ENCODE measurements around the gene ERF. TPM values are rescaled to one million over a fixed set of nuclear protein-coding genes. Genes with fewer than 3 reads are reported as not detected.

The ERF gene
- total RNA-seq, 1 experiment from 2014 or later = 96.1 TPM

GRCh38 chr19:42288387-42288786 is 33.5 kb upstream of the ERF start:
- H3K27ac ChIP-seq (ENCODE audit: low read depth, low read length) = no peak overlapping the region
- POLR2A ChIA-PET = interaction anchor here (0.6 kb wide), 1 partner anchor 30 kb away, joined by 6 read pairs; no protein-coding TSS in a partner anchor
- RAD21 ChIA-PET (ENCODE audit: low non-redundant PET in 1 of 2, low total read pairs in 2 of 2, uncharacterized antibody in 2 of 2, unreplicated experiment in 2 of 2) = interaction anchor here in 1 of 2 experiments (1.4 kb wide), 1 partner anchor 42 kb away, joined by 3 read pairs; no protein-coding TSS in a partner anchor
- CTCF ChIA-PET = interaction anchor here (4.2 kb wide), 1 partner anchor 43 kb away, joined by 17 read pairs; no protein-coding TSS in a partner anchor
- no peaks in the 10 kb centered on the region for H3K27me3 ChIP-seq (ENCODE audit: insufficient read depth, low read length)
- no peak overlapping the region for H3K4me3 ChIP-seq (replicated peaks in 1 of 2; ENCODE audit: low read depth in 1 of 2, low read length in 2 of 2)
- no peaks in the 10 kb centered on the region for H4K20me1 ChIP-seq (ENCODE audit: insufficient read depth)
- H3K9me2 ChIP-seq (ENCODE audit: insufficient read depth) = no peaks in the 10 kb centered on the region
- H3K79me2 ChIP-seq (ENCODE audit: insufficient read depth, low read length) = peaks cover 18% of the 10 kb centered on the region; the same call in 1 of the 2 replicates
- ATAC-seq = no peak
- H3K36me3 ChIP-seq (ENCODE audit: control insufficient read depth in 1 of 2, insufficient read depth in 2 of 2, low read length in 2 of 2) = peaks cover 12 to 21% of the 10 kb centered on the region in 2 experiments
- BruUV-seq (replicated peaks) = no TSS peak
- H3K9ac ChIP-seq (ENCODE audit: low read length) = no peak overlapping the region
- intact Hi-C loops (cut with micrococcal nuclease) = no loop called here
- H3K9me3 ChIP-seq (ENCODE audit: control insufficient read depth in 1 of 2, insufficient read depth in 1 of 2, low read depth in 1 of 2, low read length in 2 of 2) = no peaks in the 10 kb centered on the region
- no peak overlapping the region for H2AFZ ChIP-seq (ENCODE audit: low read depth, low read length, poor library complexity, severe bottlenecking)
- peaks cover 12 to 40% of the 10 kb centered on the region in 2 experiments for H3K4me1 ChIP-seq (ENCODE audit: control insufficient read depth in 1 of 2, insufficient read depth in 2 of 2, low read length in 2 of 2)
- DNase-seq (ENCODE audit: low read depth, low spot score) = no peak
- H3K4me2 ChIP-seq (ENCODE audit: low read length) = no peak overlapping the region
- TF ChIP-seq EZH2phosphoT487 (IDR thresholded peaks at IDR 0.05; ENCODE audit: borderline replicate concordance) = no peak
- TF ChIP-seq YY1 (IDR thresholded peaks at IDR 0.05; ENCODE audit: extremely low read depth, insufficient replicate concordance, low read depth, low read length) = no peak
- no peak for TF ChIP-seq ZBTB33 (IDR thresholded peaks at IDR 0.05; ENCODE audit: extremely low read depth, insufficient replicate concordance, low read length)
- TF ChIP-seq POLR2AphosphoS5 (IDR thresholded peaks at IDR 0.05; ENCODE audit: low read depth, low read length) = no peak
- TF ChIP-seq RAD21 (IDR thresholded peaks at IDR 0.05; ENCODE audit: low read depth) = no peak
- TF ChIP-seq EGR1 (IDR thresholded peaks at IDR 0.05; ENCODE audit: low read depth) = no peak
- TF ChIP-seq SP1 (IDR thresholded peaks at IDR 0.05; ENCODE audit: low read depth) = no peak
- no peak for TF ChIP-seq MAX (IDR thresholded peaks at IDR 0.05)
- TF ChIP-seq ATF3 (IDR thresholded peaks at IDR 0.05) = no peak
- no peak for TF ChIP-seq CTCF (IDR thresholded peaks at IDR 0.05 in 2 of 3, conservative IDR thresholded peaks at IDR 0.05 in 1 of 3; ENCODE audit: borderline replicate concordance in 1 of 3, insufficient read depth in 1 of 3, low read depth in 2 of 3, low read length in 2 of 3)
- no peak for TF ChIP-seq ZFX (IDR thresholded peaks at IDR 0.05)
- TF ChIP-seq REST (IDR thresholded peaks at IDR 0.05; ENCODE audit: low read depth) = no peak
- no peak for TF ChIP-seq CEBPB (IDR thresholded peaks at IDR 0.05; ENCODE audit: low read depth)
- TF ChIP-seq SIN3A (IDR thresholded peaks at IDR 0.05; ENCODE audit: low read depth) = no peak
